Colon (tissue), 2 donors: ENCODE results near the gene KDM5A.
"Not testable (repeated sequence)": the region's sequence is repeated elsewhere in the genome, so short reads cannot be mapped to it uniquely, and the experiment has no call there.

Experiments
- FAIRE-seq: peaks from 2 replicates; lab custom pipeline; 2012; peaks lifted over from hg19 to GRCh38; lab: Jason Lieb, UNC
- donor health status: control.
- donor health status: control.

KDM5A gene

GRCh38 chr12:238736-239398, 150.3 kb downstream of the KDM5A start:
- no peak for FAIRE-seq

- FAIRE-seq: no peak
These were observed 151.0 kb downstream of the KDM5A start for GRCh38 chr12:238116-238515.

GRCh38 chr12:237026-237815, 151.9 kb downstream of the KDM5A start:
- no peak for FAIRE-seq

GRCh38 chr12:236445-236844, 152.7 kb downstream of the KDM5A start:
- no peak for FAIRE-seq

GRCh38 chr12:235967-236366, 153.2 kb downstream of the KDM5A start:
- FAIRE-seq: not testable (repeated sequence)

- FAIRE-seq: no peak
These were observed 154.2 kb downstream of the KDM5A start for GRCh38 chr12:234891-235415.

GRCh38 chr12:234019-234418, 155.1 kb downstream of the KDM5A start:
- no peak for FAIRE-seq

GRCh38 chr12:233615-233968, 155.5 kb downstream of the KDM5A start:
- FAIRE-seq: no peak

GRCh38 chr12:232731-233614, 156.1 kb downstream of the KDM5A start:
- FAIRE-seq: no peak

GRCh38 chr12:230925-231671, 158.0 kb downstream of the KDM5A start:
- FAIRE-seq: no peak
